ENCODE results near the gene ABR.
"Not testable (repeated sequence)": the region's sequence is repeated elsewhere in the genome, so short reads cannot be mapped to it uniquely, and the experiment has no call there.

ABR gene

DNA sequence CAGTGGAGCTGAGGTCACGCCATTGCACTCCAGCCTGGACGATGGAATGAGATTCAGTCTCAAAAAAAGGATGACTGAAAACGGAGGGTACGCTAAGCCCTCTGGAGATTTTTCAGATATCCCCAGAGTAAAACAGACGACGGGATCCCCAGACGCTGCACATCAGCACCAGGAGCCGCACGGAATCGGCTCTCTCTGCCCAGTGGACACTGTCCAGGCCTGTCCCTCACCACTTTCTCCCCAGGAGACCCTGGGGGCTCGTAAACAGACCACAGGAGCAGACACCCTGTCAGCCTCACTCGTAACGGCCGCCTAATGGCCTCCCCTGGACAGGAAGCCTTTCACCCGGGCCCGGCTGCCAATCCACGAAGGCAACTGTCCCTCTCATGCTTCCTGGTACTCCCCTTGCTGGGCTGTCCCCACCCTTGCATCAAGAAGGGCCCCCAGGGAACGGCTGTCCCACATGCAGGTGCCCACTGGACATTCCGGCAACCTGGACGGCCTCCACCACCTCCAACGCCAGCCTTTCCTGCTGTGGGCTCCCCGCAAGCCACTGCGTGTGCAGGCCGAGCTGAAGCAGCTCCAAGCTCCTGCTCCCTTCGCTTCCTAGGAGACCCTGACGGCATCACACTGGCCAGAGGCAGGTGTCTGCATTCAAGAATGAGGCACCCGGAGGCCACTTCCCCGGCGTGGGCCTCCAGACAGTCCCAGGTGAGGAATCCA is 108.5 kb downstream of the ABR start:
- DNase-seq (ENCODE audit: low read depth in 2 of 2), result no peak

DNA sequence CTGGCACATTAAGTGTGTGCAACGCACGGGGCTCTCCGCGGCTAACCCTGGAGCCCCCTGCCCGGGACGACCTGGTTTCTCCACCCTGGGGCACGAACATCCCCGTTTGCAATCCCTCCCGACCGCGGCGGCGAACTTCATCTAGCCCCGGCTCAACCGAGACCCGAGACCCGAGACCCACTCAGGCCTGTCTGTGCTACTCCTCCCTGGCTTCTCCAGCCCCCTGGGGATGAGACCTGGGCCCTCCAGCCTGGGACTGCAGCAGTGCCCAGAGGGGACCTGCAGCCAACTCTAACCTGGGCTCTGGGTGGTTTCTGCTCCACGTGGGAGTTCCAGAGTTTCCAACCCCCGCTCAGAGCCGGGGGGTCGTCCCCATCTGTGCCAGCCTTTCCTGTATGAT is 109.4 kb downstream of the ABR start:
- no peak for DNase-seq (ENCODE audit: low read depth in 2 of 2)

DNA sequence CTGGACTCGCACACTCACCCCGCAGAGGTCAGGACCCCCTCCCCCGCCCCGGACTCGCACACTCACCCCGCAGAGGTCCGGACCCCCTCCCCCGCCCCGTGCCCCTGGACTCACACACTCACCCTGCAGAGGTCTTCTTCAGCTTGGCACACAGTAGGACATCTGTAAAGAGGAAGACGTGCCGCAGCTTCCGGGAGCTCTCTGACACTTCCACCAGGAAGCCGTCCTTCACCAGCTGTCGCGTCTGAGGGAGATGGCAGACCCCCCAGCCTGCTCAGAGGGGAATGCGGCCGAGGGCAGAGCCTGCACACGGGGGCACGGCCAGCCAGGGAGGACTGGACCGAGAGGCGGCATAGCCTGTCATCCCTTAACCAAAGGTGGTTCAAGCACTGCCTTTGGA is 109.9 kb downstream of the ABR start:
- DNase-seq (ENCODE audit: low read depth in 2 of 2), result no peak

DNA sequence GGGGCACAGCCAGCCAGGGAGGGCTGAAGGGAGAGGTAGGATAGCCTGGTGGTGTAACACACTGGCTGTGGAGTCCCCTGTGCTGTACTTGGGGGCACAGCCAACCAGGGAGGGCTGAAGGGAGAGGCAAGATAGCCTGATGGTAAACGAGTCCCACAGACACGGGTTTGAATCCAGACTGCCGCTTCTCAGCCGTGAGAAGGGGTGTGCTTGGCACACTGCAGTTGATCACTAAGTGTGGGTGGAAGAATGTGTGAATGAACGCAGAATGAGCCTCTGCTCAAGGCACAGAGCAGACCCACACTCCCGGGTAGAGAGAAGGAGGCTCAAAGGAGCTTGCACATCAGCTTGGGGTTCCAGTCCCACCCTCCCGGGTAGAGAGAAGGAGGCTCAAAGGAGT is 111.4 kb downstream of the ABR start:
- no peak for DNase-seq (ENCODE audit: low read depth in 2 of 2)

DNA sequence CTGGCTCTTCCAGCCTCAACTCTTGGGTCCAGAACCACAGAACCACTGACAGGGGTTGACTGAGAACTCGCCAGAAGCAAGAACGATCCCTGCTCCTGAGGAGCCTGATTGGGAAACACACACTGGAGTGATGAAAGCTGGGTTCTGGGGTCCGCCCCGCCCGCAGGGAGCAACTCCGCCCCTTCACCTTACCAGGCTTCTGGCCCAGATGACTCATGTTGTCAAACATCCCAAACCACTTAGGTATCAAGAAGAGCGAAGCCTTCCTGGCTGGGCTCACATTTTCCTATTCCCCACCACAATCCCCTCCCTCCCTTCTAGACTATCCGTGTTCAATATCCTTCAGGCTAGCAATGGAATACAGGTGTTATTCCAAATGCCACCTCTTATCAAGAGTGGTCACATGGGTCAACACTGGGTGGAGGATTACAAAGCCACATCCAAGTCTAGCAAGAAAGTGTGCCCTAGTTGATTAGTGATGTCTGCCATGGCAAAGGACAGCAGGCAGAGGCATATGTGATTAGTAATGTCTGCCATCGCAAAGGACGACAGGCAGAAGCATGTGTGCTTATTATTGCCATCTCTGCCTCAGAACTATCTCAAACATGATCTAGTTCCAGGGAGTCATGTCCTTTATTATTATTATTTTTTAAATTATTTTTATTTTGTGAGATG is 112.4 kb downstream of the ABR start:
- DNase-seq (ENCODE audit: low read depth in 2 of 2), result no peak

DNA sequence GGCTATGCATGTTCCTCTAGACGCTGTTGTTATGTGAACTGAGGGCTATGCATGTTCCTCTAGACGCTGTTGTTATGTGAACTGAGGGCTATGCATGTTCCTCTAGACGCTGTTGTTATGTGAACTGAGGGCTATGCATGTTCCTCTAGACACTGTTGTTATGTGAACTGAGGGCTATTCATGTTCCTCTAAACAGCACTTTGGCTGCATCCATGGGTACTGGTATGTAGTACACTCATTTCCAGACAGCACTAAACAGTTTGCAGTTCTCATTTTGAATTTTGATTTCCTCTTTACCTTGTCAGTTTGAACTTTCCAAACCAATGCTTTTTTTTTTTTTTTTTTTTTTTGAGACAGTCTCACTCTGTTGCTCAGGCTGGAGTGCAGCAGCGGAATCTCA is 114.4 kb downstream of the ABR start:
- not testable (repeated sequence) for DNase-seq (ENCODE audit: low read depth in 2 of 2)

DNA sequence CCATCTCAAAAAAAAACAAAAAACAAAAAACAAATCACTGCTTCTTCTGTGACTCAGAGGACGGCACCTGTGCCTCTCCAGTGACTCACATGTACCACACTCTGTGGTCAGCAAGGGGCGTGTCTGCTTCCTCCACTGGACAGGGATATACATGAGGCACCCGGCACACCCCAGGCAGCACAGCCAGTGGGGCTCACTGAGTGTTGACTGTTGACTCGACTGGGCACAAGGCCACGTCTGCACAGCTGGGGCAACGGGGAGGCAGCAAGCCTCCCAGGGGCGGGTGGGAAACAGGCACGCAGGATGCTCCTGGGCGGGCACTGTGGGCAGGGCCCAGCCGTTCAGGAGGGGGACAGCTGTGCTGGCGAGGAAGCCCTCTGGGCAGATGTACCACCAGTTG is 118.8 kb downstream of the ABR start:
- DNase-seq (ENCODE audit: low read depth in 2 of 2), result no peak

DNA sequence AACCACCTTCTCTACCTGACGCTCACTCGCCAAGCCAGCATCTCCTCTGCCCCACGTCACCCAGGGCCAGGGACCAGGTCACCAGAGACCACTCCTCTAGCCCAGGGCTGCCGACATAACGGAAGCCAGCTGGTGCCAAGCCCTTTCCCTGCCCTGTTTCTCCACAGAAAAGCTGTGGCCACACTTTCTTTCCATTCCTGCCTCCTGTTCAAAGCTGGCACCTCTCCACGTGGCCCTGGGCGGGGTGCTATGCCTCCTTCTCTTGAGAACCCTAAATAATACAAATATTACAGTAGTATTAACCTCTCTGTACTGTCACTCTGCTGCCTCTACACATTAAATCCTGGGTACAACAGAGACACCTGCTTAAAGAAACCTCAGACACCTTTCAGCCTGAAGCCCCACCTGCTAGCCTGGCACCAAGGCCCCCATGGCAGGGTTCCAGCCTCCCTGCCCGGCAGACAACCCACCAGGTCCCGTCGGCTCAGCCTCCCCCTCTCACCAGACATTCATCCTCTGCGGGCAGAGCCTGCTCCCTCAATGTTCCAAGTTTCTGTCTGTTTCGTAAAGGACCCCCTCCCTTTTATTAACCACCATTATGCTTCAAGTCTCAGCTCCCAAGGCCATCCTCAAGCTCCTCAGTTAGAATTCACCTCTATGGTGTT is 120.5 kb downstream of the ABR start:
- DNase-seq (ENCODE audit: low read depth in 2 of 2), result no peak

DNA sequence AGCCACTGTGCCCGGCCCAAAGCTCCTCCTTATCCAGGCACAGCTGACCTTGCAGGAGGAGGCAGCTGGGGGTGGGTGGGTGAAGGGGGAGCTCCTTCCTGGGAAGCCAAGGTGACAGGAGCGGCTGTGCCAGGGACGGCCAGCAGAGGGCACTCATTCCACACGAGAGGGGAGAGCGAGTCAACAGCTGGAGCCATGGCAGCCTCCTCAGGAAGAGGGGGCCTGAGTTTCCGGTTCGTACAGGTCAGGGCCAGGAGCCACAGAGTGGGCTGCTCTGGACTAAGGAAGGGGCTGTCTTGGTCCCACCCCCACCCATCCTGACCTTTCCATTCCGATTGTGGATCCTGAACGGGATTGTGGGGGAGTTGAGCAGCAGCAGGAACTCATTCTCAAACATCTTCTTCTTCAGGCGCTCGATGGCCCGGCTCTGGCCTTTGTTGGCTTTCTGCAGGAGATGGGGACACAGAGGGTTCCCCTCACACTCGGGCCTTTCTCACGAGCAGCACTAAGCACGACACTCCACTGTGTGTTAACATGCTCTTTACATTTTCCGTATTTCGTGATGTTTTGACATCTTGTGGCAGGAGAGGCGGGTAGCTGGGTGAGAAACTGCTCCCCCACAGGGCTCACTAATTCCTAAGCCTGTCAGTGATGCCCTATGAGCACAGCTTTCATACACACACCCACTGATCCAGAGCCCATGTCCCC is 121.2 kb downstream of the ABR start:
- no peak for DNase-seq (ENCODE audit: low read depth in 2 of 2)

DNA sequence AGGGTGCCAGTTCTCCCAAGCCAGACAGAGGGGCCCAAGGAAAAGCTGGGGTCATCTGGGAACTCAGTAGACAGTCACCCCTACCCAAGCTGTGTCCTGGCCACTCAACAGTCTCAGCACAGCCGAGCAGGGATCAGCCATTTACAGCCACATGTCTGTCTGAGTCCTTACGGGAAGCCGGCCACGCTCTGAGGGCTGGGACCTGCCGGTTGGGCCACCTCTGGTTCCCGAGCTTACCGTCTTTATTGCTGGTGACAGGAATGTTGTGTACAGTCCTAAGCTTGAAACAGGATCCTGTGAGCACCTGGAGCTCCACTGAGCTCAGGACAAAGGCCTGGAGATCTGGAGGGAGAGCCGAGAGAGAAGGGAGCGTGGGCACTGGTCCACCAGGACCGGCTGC is 123.0 kb downstream of the ABR start:
- no peak for DNase-seq (ENCODE audit: low read depth in 2 of 2)

DNA sequence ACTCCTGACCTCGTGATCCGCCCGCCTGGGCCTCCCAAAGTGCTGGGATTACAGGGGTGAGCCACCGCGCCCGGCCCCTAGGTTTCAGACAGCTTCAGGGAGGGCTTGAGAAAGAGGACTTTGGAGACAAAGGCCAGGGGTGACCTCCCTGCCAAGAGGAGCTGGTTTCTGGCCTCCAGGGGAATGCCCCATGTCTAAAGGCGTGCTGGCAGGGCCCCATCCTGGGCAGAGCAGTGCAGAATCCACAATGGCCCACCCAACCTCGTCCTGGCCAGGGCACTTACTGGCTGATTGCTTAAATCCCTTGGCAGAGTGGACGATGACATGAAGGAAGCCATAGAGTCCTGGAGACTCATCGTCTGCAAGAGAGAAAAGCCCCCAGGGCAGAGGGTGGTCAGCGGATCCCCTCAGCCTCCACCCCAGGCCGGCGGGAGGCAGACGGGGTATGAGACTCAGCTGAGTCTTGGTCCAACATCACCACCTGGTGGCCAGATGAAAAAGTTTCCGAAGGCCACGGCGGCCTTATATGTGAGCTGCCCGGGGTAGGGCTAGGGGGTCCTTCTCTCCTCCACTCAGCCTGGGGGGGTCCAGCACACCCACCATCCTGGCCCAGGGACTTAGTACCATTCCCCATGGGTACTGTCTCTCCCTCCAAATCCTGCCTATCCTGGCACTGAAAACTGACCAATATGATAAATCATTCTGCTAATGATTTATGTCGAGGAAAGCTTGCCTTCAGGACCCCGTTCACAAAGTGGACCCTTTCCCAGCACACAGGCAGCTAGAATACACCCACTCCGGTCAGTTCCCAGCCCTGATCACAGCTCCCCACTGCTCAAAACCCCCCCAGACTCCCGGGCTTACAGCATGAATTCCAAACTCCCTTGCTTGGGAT is 123.8 kb downstream of the ABR start:
- no peak for DNase-seq (ENCODE audit: low read depth in 2 of 2)

DNA sequence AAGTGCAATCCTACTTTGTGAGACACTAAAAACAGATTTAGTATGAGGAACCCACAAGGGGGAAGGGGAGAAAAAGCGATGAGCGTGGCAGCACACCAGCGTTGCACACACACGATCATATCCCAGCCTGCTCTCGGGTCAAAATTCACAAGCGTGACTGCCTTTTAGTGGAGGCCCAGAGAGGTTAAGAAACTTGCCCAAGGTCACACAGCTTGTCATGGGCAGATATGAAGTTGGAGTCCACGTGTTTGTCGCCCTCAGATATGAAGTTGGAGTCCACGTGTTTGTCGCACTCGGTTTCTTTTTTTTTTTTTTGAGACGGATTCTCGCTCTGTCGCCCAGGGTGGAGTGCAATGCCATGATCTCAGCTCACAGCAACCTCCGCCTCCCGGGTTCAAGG is 124.5 kb downstream of the ABR start:
- DNase-seq (ENCODE audit: low read depth in 2 of 2), result no peak

DNA sequence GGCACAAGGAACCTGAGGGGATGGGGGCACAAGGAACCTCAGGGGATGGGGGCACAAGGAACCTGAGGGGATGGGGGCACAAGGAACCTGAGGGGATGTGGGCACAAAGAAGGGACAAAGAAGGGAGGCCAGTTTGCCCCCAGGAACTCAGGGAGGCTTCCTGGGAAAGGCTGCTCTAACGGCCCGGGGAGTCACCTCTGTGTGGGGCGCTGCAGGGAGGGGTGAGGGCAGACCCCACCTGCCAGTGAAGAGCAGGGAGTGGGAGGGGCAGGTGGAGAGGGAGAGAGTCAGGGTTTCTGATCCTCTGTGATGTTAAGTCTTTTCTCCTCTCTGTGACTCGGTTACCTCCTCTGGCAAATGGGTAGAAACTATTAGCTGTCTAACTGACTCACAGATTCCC is 125.1 kb downstream of the ABR start:
- no peak for DNase-seq (ENCODE audit: low read depth in 2 of 2)

DNA sequence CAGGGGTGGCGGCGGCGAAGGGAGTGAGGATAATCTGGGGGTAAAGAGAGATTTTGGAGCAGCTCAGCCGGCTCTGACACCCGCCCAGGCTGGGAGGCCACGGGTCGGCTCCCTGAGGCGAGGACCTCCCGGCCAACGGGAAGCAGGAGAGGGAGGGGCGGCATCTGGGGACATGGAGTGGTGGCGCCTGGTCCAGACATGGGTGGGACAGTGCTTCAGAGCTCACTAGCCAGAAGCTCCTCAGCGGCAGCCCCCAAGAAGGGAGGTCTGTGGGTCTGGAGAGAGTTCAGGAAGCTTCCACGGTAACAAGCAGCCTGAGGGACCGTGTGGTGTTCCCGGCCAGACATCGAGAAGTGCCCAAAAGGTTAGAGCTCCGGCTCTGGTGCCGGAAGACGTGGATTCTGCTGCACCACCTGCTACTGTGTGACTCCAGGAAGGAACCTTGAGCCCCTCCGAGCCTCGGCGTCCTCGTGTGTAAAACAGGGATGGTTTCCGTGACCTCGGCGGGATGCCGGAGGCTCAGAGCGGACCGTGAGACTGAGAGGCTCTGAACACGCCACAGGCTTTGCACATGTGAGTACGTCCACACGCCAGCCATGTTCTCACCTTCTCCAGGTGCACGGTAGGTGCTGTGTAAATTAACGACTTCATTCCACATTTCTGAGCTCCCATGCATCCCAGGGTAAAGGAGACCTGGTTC is 126.0 kb downstream of the ABR start:
- DNase-seq (ENCODE audit: low read depth in 2 of 2), result no peak

DNA sequence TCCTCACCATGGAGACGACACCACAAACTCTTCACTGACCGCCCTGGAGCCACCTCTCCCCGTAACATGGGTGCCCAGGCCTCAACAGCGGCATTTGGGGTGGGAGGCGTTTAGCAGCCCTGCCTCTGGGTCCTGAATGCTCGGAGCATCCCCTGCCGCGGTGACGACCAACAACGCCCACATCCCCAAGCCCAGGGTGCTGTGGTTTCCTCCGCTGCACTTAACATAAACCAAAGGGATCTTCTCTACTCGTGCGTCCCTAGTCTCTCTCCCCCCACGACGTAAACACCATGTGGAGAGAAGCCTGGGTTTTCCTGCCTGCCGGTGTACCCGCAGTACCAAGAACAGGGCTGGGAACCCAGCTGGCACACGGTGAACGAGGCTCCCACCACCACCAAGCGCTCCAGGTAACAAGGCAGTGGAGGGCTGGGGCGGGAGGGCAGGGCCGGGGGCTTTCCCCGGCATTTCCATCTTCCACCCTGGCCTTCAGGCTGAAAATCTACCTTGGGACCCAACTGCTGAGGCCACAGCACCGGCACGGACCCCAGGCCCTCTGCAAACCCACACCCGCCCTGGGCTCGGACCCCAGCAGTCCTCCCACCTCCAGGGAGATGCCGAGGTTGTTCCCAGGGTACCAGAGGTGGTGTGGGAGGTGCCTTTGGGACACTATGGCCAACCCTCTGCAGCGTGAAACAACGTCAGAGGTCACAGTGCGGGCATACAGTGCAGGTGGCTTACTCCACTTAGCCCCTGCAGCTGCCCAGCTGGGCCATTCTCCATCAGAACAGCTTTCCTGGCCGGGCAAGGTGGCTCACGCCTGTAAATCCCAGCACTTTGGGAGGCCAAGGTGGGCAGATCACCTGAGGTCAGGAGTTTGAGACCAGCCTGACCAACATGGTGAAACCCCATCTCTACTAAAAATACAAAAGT is 128.5 kb downstream of the ABR start:
- no peak for DNase-seq (ENCODE audit: low read depth in 2 of 2)

DNA sequence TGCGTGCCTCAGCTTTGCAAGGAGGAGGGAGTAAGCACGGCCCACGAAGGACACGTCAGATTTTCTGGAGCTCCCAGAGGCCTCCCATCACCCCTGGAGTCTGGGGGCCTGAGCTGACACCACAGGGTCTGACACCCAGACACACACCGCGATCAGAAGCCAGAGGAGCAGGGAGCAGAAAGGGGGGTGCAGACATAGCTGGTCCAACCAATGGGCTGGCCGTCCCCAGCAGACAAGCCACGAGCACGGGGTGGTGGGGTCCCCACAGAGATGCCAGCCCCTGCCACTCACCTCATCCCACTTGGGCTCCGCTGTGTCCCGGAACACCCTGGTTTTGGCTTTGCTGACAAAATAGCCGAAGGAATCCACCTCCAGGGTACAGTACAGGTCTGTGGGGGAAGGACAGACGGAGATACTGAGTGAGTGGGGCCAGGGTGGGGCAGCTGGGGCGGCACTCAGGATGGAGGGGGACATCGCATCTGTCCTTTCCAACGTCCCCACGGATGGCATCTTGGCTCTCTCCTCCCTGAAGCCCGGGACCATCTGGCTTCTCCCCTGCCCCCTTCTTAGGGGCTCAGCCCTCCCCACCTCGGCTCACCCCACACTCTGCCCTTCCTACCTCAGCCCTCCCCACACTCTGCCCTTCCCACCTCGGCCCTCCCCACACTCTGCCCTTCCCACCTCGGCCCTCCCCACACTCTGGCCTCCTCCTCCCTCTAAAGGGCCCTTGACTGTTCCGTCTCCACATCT is 129.4 kb downstream of the ABR start:
- DNase-seq (ENCODE audit: low read depth in 2 of 2), result no peak

DNA sequence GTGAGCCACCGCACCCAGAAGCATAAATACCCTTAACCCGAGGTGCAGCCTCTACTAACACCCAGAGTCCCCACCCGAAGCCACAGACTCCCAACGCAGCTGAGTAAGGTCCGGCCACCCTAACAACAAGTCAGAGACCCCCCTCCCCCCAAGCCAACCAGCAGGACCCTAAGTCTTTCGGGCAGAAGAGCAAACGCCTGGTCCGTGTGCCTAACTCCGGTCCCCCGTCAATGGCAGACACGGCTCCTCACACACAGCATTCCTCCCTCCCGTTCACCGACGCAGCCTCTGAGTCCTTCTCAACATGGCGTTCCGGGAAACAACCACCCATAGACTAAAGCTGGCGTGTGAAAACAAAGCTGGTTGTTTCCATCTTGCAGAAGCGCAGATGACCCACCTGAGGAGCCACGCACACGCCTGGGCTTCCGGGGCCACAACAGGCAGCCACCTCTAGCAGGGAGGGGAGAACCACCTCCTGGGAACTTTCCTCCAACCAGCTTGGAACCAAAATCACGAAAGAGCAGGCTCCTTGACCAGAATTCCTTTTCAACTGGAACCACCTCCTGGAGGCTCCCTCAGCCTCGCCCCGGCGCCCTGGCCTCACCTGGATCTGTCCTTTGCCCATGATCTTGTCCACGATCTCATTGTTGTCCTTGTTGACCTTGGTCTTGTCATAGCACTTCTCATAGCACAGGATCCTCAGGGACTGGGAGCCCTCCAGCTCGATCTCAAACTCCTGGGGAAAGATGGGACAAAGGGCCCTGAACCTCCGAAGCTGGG is 130.1 kb downstream of the ABR start:
- DNase-seq (ENCODE audit: low read depth in 2 of 2), result no peak

DNA sequence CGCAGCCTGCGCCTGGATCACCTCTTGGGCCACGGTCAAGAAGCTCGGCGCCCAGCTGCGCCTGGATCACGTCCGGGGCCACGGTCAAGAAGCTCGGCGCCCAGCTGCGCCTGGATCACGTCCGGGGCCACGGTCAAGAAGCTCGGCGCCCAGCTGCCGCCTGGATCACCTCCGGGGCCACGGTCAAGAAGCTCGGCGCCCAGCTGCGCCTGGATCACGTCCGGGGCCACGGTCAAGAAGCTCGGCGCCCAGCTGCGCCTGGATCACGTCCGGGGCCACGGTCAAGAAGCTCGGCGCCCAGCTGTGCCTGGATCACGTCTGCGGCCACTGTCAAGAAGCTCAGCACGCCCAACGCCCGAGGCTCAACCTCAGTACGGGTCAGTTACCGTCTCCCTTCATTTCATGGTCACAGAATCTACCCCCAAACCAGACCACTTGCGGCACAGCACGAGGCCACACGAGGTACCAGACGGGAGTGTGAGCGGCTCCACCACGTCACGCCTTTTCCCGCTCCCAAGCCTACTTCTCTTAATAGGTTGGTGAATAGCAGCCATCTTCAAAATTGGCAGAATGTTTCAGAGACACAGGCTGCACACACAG is 131.2 kb downstream of the ABR start:
- DNase-seq (ENCODE audit: low read depth in 2 of 2), result not testable (repeated sequence)
